B cell (primary cell): ENCODE data around the gene UTS2.

ENCODE experiments used
- EZH2 ChIP-seq: IDR thresholded peaks from 2 replicates; pipeline ENCODE4 v1.6.1; 2012; ENCODE audit warnings: borderline replicate concordance, low read depth, mild to moderate bottlenecking, moderate library complexity, low read length; ENCODE audit not compliant: insufficient read depth, poor library complexity, severe bottlenecking
- TF ChIP-seq, protein P1 (sequence below): fragments of 200-600 bp; IDR thresholded peaks from one replicate; pipeline ENCODE4 v1.8.0; 2022; ENCODE audit warnings: antibody characterized with exemption, mild to moderate bottlenecking

DNA sequence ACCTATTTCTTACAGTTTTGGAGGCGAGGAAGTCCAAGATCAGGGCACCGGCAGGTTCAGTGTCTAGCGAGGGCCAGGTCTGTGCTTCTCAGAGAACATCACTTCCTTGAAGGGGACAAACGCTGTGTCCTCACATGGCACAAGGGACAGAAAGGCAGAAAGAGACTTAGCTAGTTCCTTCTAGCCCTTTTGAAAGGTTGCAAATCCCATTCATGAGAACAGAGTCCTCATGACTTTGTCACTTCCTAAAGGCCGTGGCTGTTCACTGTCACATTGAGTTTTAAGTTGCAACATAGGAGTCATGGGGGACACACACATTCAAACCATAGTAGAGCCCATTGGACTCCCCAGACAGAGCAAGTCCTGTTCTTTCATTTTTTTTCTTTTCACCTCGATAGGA is 41.4 kb downstream of the UTS2 start:
- TF ChIP-seq, protein P1, sequence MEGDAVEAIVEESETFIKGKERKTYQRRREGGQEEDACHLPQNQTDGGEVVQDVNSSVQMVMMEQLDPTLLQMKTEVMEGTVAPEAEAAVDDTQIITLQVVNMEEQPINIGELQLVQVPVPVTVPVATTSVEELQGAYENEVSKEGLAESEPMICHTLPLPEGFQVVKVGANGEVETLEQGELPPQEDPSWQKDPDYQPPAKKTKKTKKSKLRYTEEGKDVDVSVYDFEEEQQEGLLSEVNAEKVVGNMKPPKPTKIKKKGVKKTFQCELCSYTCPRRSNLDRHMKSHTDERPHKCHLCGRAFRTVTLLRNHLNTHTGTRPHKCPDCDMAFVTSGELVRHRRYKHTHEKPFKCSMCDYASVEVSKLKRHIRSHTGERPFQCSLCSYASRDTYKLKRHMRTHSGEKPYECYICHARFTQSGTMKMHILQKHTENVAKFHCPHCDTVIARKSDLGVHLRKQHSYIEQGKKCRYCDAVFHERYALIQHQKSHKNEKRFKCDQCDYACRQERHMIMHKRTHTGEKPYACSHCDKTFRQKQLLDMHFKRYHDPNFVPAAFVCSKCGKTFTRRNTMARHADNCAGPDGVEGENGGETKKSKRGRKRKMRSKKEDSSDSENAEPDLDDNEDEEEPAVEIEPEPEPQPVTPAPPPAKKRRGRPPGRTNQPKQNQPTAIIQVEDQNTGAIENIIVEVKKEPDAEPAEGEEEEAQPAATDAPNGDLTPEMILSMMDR = no peak
- no peak for TF ChIP-seq EZH2
